MM.1S (cell line): ENCODE measurements around the gene NSD1.

Experiments used
- DNase-seq: peaks from one replicate; pipeline ENCODE4 v3.0.0-alpha.2; 2015
- H2AFZ ChIP-seq: fragments of 300-600 bp; sonication (generic); 2 replicates; pipeline ENCODE4 v1.6.0; 2016; ENCODE audit warnings: antibody characterized with exemption, low read length
- H3F3A ChIP-seq: fragments of 300-600 bp; sonication (generic); 2 replicates; pipeline ENCODE4 v1.6.1; 2016; ENCODE audit warnings: mild to moderate bottlenecking, antibody characterized with exemption, low read length, moderate library complexity, mixed read lengths; ENCODE audit not compliant: insufficient read depth
- H3K27ac ChIP-seq: fragments of 300-600 bp; sonication (generic); 2 replicates; pipeline ENCODE4 v1.5.1; 2016; ENCODE audit warnings: mild to moderate bottlenecking, low read length
- H3K27me3 ChIP-seq: fragments of 300-600 bp; sonication (generic); replicated peaks from 2 replicates; pipeline ENCODE4 v1.6.0; 2016; ENCODE audit warnings: low read length; ENCODE audit not compliant: insufficient read depth
- H3K36me3 ChIP-seq: fragments of 300-600 bp; sonication (generic); replicated peaks from 2 replicates; pipeline ENCODE4 v1.6.1; 2016; ENCODE audit warnings: mild to moderate bottlenecking, low read length, mixed read lengths; ENCODE audit not compliant: insufficient read depth
- H3K4me1 ChIP-seq: fragments of 300-600 bp; sonication (generic); 2 replicates; pipeline ENCODE4 v1.6.1; 2016; ENCODE audit warnings: low read length, mixed read lengths
- H3K4me2 ChIP-seq: fragments of 300-600 bp; sonication (generic); 2 replicates; pipeline ENCODE4 v1.6.0; 2016; ENCODE audit warnings: low read depth, low read length
- H3K4me3 ChIP-seq: fragments of 300-600 bp; sonication (generic); 2 replicates; pipeline ENCODE4 v1.5.1; 2016; ENCODE audit warnings: low read length, mixed read lengths
- H3K79me2 ChIP-seq: fragments of 300-600 bp; sonication (generic); 2 replicates; pipeline ENCODE4 v1.6.1; 2016; ENCODE audit warnings: mixed run types, low read length, mixed read lengths
- H3K9ac ChIP-seq: fragments of 300-600 bp; sonication (generic); 2 replicates; pipeline ENCODE4 v1.6.1; 2016; ENCODE audit warnings: low read length, mixed read lengths
- H3K9me2 ChIP-seq: fragments of 300-600 bp; sonication (generic); replicated peaks from 2 replicates; pipeline ENCODE4 v1.6.1; 2016; ENCODE audit warnings: mild to moderate bottlenecking, low read length, mixed read lengths; ENCODE audit not compliant: insufficient read depth
- H3K9me3 ChIP-seq: fragments of 300-600 bp; sonication (generic); replicated peaks from 2 replicates; pipeline ENCODE4 v1.6.1; 2016; ENCODE audit warnings: mild to moderate bottlenecking, low read length, mixed read lengths; ENCODE audit not compliant: insufficient read depth
- H4K20me1 ChIP-seq: fragments of 300-600 bp; sonication (generic); 2 replicates; pipeline ENCODE4 v1.6.1; 2016; ENCODE audit warnings: mild to moderate bottlenecking, low read length, moderate library complexity, mixed read lengths; ENCODE audit not compliant: insufficient read depth
- CTCF ChIP-seq: fragments of 300-600 bp; sonication (generic); IDR thresholded peaks from 2 replicates; pipeline ENCODE4 v1.5.1; 2016; ENCODE audit warnings: antibody characterized with exemption, low read length, mixed read lengths
- EZH2 ChIP-seq: fragments of 300-600 bp; sonication (generic); optimal IDR thresholded peaks from 2 replicates; pipeline ENCODE3; 2017; ENCODE audit warnings: low read depth, mild to moderate bottlenecking, antibody characterized with exemption, low read length, mixed read lengths
- EZH2phosphoT487 ChIP-seq: fragments of 300-600 bp; sonication (generic); IDR thresholded peaks from 2 replicates; pipeline ENCODE4 v1.6.1; 2018; ENCODE audit warnings: antibody characterized with exemption, low read length

The NSD1 gene

GRCh38 chr5:177116631-177117373 is 16.8 kb upstream of the NSD1 start:
- no peak overlapping the region for H3K27ac ChIP-seq
- no peak for DNase-seq
- 0 out of 2 replicates have a peak, but pooled peaks cover 6% of the 10 kb centered on the region for H3K4me1 ChIP-seq
- no peaks in the 10 kb centered on the region for H4K20me1 ChIP-seq
- H3F3A ChIP-seq: no peaks in the 10 kb centered on the region
- H2AFZ ChIP-seq: no peak overlapping the region
- no peak overlapping the region for H3K4me3 ChIP-seq
- H3K9me3 ChIP-seq: no peaks in the 10 kb centered on the region
- no peak overlapping the region for H3K4me2 ChIP-seq
- no peak overlapping the region for H3K9ac ChIP-seq
- no peaks in the 10 kb centered on the region for H3K27me3 ChIP-seq
- no peaks in the 10 kb centered on the region for H3K79me2 ChIP-seq
- no peaks in the 10 kb centered on the region for H3K9me2 ChIP-seq
- H3K36me3 ChIP-seq: no peaks in the 10 kb centered on the region
- no peak for TF ChIP-seq CTCF
- TF ChIP-seq EZH2phosphoT487: no peak
- no peak for TF ChIP-seq EZH2

- Histone ChIP-seq H3K27ac (no peak overlapping the region), H2AFZ (no peak overlapping the region), H3K36me3 (no peaks in the 10 kb centered on the region), H3K9ac (no peak overlapping the region), H3K9me3 (no peaks in the 10 kb centered on the region), H3K4me3 (no peak overlapping the region), H3K4me2 (no peak overlapping the region), H3K79me2 (no peaks in the 10 kb centered on the region), H3F3A (no peaks in the 10 kb centered on the region), H4K20me1 (no peaks in the 10 kb centered on the region), H3K4me1 (0 out of 2 replicates have a peak, but pooled peaks cover 6% of the 10 kb centered on the region), H3K27me3 (no peaks in the 10 kb centered on the region), H3K9me2 (no peaks in the 10 kb centered on the region)
- DNase-seq: no peak
- TF ChIP-seq CTCF (no peak), EZH2 (no peak), EZH2phosphoT487 (no peak)
Observed at GRCh38 chr5:177117441-177118045, 16.0 kb upstream of the NSD1 start.

GRCh38 chr5:177122566-177122965 is 11.0 kb upstream of the NSD1 start:
- H3K36me3 ChIP-seq: no peaks in the 10 kb centered on the region
- H3K4me1 ChIP-seq: no peaks in the 10 kb centered on the region
- H3K4me2 ChIP-seq: no peak overlapping the region
- H3K27ac ChIP-seq: no peak overlapping the region
- H4K20me1 ChIP-seq: no peaks in the 10 kb centered on the region
- no peaks in the 10 kb centered on the region for H3K79me2 ChIP-seq
- no peaks in the 10 kb centered on the region for H3F3A ChIP-seq
- H3K4me3 ChIP-seq: no peak overlapping the region
- no peaks in the 10 kb centered on the region for H3K27me3 ChIP-seq
- no peak overlapping the region for H3K9ac ChIP-seq
- no peaks in the 10 kb centered on the region for H3K9me3 ChIP-seq
- no peak for TF ChIP-seq EZH2
- no peak for TF ChIP-seq CTCF
- TF ChIP-seq EZH2phosphoT487: no peak
- H2AFZ ChIP-seq: no peak overlapping the region
- DNase-seq: no peak
- H3K9me2 ChIP-seq: no peaks in the 10 kb centered on the region
